Left colon (tissue), 2 donors: ENCODE data around the gene SHANK2. TPM values are rescaled to one million over a fixed set of nuclear protein-coding genes. Genes with fewer than 3 reads are reported as not detected.

Experiments used
- ATAC-seq: fragments of 200-7000 bp; cut with Tn5 transposase; one replicate; pipeline ENCODE4 v1.9.1; 2020; ENCODE audit warnings: mild to moderate bottlenecking, moderate library complexity
- DNase-seq, 2 donors: peaks; one replicate each; pipeline ENCODE4 v3.0.0-alpha.2; 2020
- intact Hi-C, 2 donors: fragments of 100-400 bp; cut with DNase I in 1 of 2; cut with micrococcal nuclease in 1 of 2; formaldehyde crosslinking; loops; one replicate each; pipeline versions ENCODE4 v1.11.2 to v1.14.0; 2022; cut with DNase I, micrococcal nuclease
- long read RNA-seq: library from polyadenylated mRNA; unstranded; transcript quantifications from one replicate; pipeline ENCODE4 v2.0.0, GENCODE V29; 2021
- total RNA-seq, 2 donors: library from RNA; stranded (reverse); fragmentation: NEBNext Ultra II Directional; extraction: Animal tissue kit (Norgen Biotek cat#: 25700); gene quantifications; one replicate each; pipeline ENCODE4 v1.2.1, GENCODE V29; 2021
- donor health status: DM: no; HTN: no; CAD: no.
- donor health status: DM: yes; HTN: yes; CAD: no.

The SHANK2 gene
- 10 to 100 TPM; 28.6 to 43.0 TPM for total RNA-seq
- long read RNA-seq, full-length matches to known transcripts, result 1 of 12 reads
- long read RNA-seq, partial matches to known transcripts, result 3 of 12 reads
- long read RNA-seq, other reads (novel, unspliced or antisense), result 8 of 12 reads

- ATAC-seq (peak; percentile 82), DNase-seq (peak in 1 of 2 donors; percentile 71)
- intact Hi-C loops, result no loop called here
Observed at GRCh38 chr11:71252269-71252769, at the start of gene SHANK2. Gene SHANK2 (minus strand): TSS chr11:71252577. CDS start chr11:71147326, 105,251 bp downstream.

GRCh38 chr11:71301858-71302533, 49.6 kb upstream of the SHANK2 start:
- intact Hi-C loops, result no loop called here
- ATAC-seq (peak; percentile 27), DNase-seq (no peak)

GRCh38 chr11:71301046-71301857, 48.9 kb upstream of the SHANK2 start:
- intact Hi-C loops, result no loop called here
- ATAC-seq, result no peak
- DNase-seq, result no peak

GRCh38 chr11:71300187-71300586, 47.8 kb upstream of the SHANK2 start:
- DNase-seq (no peak), ATAC-seq (no peak)
- intact Hi-C loops, result no loop called here

GRCh38 chr11:71298761-71299181, 46.4 kb upstream of the SHANK2 start:
- no peak for DNase-seq
- ATAC-seq, result no peak
- intact Hi-C loops, result no loop called here

- no peak for DNase-seq
- intact Hi-C loops, result no loop called here
- ATAC-seq, result no peak
Observed at GRCh38 chr11:71298016-71298550, 45.7 kb upstream of the SHANK2 start.

- intact Hi-C loops, result no loop called here
- DNase-seq (no peak), ATAC-seq (no peak)
Observed at GRCh38 chr11:71294846-71295600, 42.6 kb upstream of the SHANK2 start.

- DNase-seq, result no peak
- intact Hi-C loops, result no loop called here
- ATAC-seq, result no peak
Observed at GRCh38 chr11:71293961-71294782, 41.8 kb upstream of the SHANK2 start.

GRCh38 chr11:71286701-71287643, 34.6 kb upstream of the SHANK2 start:
- DNase-seq (peak; percentile 51 to 65), ATAC-seq (peak; percentile 50)
- intact Hi-C loops, result no loop called here

GRCh38 chr11:71285111-71285510, 32.7 kb upstream of the SHANK2 start:
- DNase-seq, result no peak
- no peak for ATAC-seq
- intact Hi-C loops, result no loop called here

- intact Hi-C loops, result no loop called here
- peak in 1 of 2 donors; percentile 75 for DNase-seq
- peak; percentile 56 for ATAC-seq
Observed at GRCh38 chr11:71284525-71285092, 32.2 kb upstream of the SHANK2 start.

GRCh38 chr11:71283971-71284441, 31.6 kb upstream of the SHANK2 start:
- peak; percentile 91 for ATAC-seq
- peak; percentile 94 for DNase-seq

GRCh38 chr11:71282581-71283351, 30.4 kb upstream of the SHANK2 start:
- DNase-seq, result peak; percentile 54 to 56
- intact Hi-C loops, result no loop called here
- ATAC-seq, result peak; percentile 32

More at GRCh38 chr11:71283971-71284441, 31.6 kb upstream of the SHANK2 start:
- intact Hi-C loops, result no loop called here

GRCh38 chr11:71281831-71282230, 29.5 kb upstream of the SHANK2 start:
- DNase-seq (no peak), ATAC-seq (peak; percentile 19)
- intact Hi-C loops, result no loop called here

- ATAC-seq (no peak), DNase-seq (no peak)
- intact Hi-C loops, result no loop called here
Observed at GRCh38 chr11:71281204-71281603, 28.8 kb upstream of the SHANK2 start.
